ENCODE results near the gene ADAT2.
"Not testable (repeated sequence)": the region's sequence is repeated elsewhere in the genome, so short reads cannot be mapped to it uniquely, and the experiment has no call there.

Gene ADAT2

GRCh38 chr6:143485967-143486366 is 35.5 kb upstream of the ADAT2 start:
- TF ChIP-seq, protein P1, sequence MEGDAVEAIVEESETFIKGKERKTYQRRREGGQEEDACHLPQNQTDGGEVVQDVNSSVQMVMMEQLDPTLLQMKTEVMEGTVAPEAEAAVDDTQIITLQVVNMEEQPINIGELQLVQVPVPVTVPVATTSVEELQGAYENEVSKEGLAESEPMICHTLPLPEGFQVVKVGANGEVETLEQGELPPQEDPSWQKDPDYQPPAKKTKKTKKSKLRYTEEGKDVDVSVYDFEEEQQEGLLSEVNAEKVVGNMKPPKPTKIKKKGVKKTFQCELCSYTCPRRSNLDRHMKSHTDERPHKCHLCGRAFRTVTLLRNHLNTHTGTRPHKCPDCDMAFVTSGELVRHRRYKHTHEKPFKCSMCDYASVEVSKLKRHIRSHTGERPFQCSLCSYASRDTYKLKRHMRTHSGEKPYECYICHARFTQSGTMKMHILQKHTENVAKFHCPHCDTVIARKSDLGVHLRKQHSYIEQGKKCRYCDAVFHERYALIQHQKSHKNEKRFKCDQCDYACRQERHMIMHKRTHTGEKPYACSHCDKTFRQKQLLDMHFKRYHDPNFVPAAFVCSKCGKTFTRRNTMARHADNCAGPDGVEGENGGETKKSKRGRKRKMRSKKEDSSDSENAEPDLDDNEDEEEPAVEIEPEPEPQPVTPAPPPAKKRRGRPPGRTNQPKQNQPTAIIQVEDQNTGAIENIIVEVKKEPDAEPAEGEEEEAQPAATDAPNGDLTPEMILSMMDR (IDR thresholded peaks at IDR 0.05; ENCODE audit: control insufficient read depth, insufficient read depth, low read depth, low read length, missing control alignments), result no peak
- no peak overlapping the region for H3K4me3 ChIP-seq (ENCODE audit: control insufficient read depth, low read depth, low read length)
- no peak for DNase-seq (ENCODE audit: low read depth)

GRCh38 chr6:143482593-143482992 is 32.1 kb upstream of the ADAT2 start:
- TF ChIP-seq, protein P1 (IDR thresholded peaks at IDR 0.05; ENCODE audit: control insufficient read depth, insufficient read depth, low read depth, low read length, missing control alignments), result no peak
- no peak for DNase-seq (ENCODE audit: low read depth)
- no peak overlapping the region for H3K4me3 ChIP-seq (ENCODE audit: control insufficient read depth, low read depth, low read length)

GRCh38 chr6:143478479-143479062 is 28.1 kb upstream of the ADAT2 start:
- DNase-seq (ENCODE audit: low read depth), result no peak

GRCh38 chr6:143476545-143476944 is 26.1 kb upstream of the ADAT2 start:
- H3K4me3 ChIP-seq (ENCODE audit: control insufficient read depth, low read depth, low read length), result no peak overlapping the region
- no peak for DNase-seq (ENCODE audit: low read depth)
- TF ChIP-seq, protein P1 (IDR thresholded peaks at IDR 0.05; ENCODE audit: control insufficient read depth, insufficient read depth, low read depth, low read length, missing control alignments), result no peak

More at GRCh38 chr6:143478479-143479062, 28.1 kb upstream of the ADAT2 start:
- no peak overlapping the region for H3K4me3 ChIP-seq (ENCODE audit: control insufficient read depth, low read depth, low read length)
- TF ChIP-seq, protein P1 (IDR thresholded peaks at IDR 0.05; ENCODE audit: control insufficient read depth, insufficient read depth, low read depth, low read length, missing control alignments), result no peak

- TF ChIP-seq, protein P1 (IDR thresholded peaks at IDR 0.05; ENCODE audit: control insufficient read depth, insufficient read depth, low read depth, low read length, missing control alignments), result no peak
- no peak overlapping the region for H3K4me3 ChIP-seq (ENCODE audit: control insufficient read depth, low read depth, low read length)
- DNase-seq (ENCODE audit: low read depth), result no peak
Observed at GRCh38 chr6:143471822-143472221, 21.3 kb upstream of the ADAT2 start.

- not testable (repeated sequence) for DNase-seq (ENCODE audit: low read depth); H3K4me3 ChIP-seq (ENCODE audit: control insufficient read depth, low read depth, low read length)
Observed at GRCh38 chr6:143468823-143469222, 18.3 kb upstream of the ADAT2 start.

GRCh38 chr6:143468026-143468425 is 17.5 kb upstream of the ADAT2 start:
- no peak for DNase-seq (ENCODE audit: low read depth)
- TF ChIP-seq, protein P1 (IDR thresholded peaks at IDR 0.05; ENCODE audit: control insufficient read depth, insufficient read depth, low read depth, low read length, missing control alignments), result no peak
- no peak overlapping the region for H3K4me3 ChIP-seq (ENCODE audit: control insufficient read depth, low read depth, low read length)
